Measurements from ENCODE around the gene ATXN7L1.
"Not testable (repeated sequence)": the region's sequence is repeated elsewhere in the genome, so short reads cannot be mapped to it uniquely, and the experiment has no call there.

The ATXN7L1 gene

DNA sequence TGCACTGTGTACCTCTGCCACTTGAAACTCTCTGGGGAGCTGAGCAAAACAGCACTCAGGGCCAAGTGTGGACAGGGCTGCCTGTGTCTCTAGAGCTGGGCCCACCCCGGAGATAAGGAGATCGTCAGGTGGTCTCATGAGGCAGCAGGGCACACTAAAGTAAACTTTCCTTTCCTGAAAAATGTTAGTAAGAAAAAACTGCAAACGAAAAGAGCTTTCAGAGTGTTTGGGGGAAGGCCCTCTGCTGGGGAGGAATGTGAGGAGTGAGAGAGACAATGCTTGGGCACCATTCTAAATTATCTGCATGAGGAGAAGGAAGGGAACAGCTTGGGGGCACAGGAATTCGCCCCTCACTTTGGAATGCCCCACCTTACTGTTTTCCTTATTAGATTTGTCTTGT, 127.7 kb downstream of the ATXN7L1 start:
- no peak for DNase-seq (ENCODE audit: low read depth in 2 of 2, low spot score in 1 of 2)

DNA sequence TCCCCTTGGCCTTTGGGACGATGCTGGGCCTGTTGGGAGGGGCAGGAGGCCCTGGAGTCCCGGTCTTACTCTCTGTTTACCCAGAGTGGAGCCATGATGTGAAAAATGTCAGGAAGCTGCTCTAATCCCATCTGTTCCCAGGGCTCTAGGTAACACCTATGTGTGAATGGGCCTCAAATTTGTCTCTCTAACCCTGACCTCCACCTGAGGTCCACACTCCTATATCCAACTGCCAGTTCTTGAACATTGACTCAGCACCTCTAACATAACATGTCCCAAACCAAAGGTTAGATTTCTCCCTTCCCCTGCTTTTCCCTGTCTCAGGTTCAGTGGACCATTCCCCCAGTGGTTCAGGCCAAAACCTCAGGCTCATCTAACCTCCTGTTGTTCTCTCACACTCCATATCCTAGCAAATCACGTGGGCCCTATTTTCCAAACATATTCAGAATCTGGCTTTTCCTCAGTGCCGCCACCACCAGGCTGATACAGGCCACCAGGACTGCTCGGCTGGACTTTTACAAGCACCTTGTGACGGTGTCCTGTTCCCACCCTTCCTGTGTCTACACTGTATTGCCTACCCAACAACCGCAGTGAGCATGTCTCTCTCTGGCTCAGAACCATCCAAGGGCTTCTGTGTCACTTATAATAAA, 130.6 kb downstream of the ATXN7L1 start:
- no peak for DNase-seq (ENCODE audit: low read depth in 2 of 2, low spot score in 1 of 2)

- DNase-seq (ENCODE audit: low read depth in 2 of 2, low spot score in 1 of 2), result no peak
These were observed 132.1 kb downstream of the ATXN7L1 start for GRCh38 chr7:105744258-105744657.

GRCh38 chr7:105743351-105744090, 132.9 kb downstream of the ATXN7L1 start:
- no peak for DNase-seq (ENCODE audit: low read depth in 2 of 2, low spot score in 1 of 2)

DNA sequence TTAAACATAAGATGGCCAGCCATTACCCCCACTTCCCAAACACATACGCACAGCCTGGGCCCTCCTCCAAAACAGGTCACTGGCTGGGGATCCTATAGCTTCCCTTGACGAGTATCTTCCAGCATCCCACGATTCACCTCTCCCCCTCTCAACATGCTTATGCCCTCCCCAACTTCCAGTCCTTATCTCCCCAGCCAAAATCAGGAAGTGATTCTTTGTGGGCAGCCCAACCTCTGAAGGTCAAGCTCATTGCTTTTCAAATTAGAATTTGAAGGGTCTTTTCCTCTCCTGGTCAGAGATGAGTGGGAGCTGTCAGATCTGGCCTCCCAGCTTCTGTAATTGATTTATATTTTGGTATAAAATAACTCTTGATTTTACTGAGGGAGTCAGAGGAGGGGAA, 133.6 kb downstream of the ATXN7L1 start:
- no peak for DNase-seq (ENCODE audit: low read depth in 2 of 2, low spot score in 1 of 2)

DNA sequence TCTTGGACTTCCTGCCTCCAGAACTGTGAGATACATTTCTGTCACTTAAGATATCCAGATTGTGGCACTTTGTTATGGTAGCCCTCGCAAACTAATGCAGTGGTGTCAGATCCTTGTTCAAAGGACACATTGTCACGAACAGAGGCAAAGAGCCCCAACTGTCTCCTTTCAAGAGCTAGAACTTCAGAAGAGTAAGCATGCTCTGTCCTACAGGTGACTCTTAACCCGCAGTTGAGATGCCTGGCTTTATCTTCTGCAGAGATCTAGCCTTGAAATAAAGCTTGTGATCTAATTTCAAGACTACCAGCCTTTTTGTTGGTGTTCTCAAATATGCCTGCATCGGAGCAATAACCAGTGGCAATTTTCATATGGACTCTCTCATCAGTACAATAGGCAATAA, 134.4 kb downstream of the ATXN7L1 start:
- DNase-seq (ENCODE audit: low read depth in 2 of 2, low spot score in 1 of 2), result no peak

DNA sequence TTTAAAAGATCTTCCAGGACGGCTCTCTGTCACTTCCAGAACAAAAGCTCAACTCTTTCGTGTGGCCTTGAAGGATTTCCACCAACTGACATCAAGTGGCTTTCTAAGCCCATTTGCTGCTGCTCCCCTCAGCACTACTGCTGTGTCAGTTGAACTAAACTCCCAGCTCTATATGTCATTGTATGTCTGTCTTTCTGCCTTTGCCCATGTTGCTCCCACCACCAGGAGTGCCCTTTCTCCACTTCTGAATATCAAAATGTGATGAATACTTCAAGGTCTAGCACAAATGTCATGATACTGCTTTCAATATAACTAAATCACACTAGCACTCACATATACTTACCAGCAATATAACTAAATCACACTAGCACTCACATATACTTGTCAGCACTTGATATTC, 138.3 kb downstream of the ATXN7L1 start:
- no peak for DNase-seq (ENCODE audit: low read depth in 2 of 2, low spot score in 1 of 2)

- DNase-seq (ENCODE audit: low read depth in 2 of 2, low spot score in 1 of 2), result no peak
These were observed 142.2 kb downstream of the ATXN7L1 start for GRCh38 chr7:105734233-105734632.

GRCh38 chr7:105731042-105731441, 145.4 kb downstream of the ATXN7L1 start:
- no peak for DNase-seq (ENCODE audit: low read depth in 2 of 2, low spot score in 1 of 2)

DNA sequence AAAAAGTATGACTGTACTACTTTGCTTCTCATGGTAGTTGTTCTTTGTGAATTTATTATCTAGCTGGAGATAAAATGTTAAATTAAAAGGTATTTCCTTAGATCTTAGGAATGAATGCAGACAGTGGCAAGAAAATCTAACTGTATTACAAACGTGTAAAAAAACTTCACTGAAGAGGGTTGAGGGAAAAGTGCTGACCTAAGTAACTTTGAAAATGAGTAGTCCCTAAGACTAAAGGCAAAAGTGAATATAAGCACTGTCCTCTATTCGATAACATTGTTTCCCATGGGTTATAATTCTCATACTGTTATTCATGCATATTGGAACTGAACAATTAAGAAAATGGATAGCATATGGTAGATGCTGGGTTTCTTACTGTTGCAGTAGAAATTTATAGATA, 148.4 kb downstream of the ATXN7L1 start:
- DNase-seq (ENCODE audit: low read depth in 2 of 2, low spot score in 1 of 2), result no peak

GRCh38 chr7:105724688-105725087, 151.7 kb downstream of the ATXN7L1 start:
- no peak for DNase-seq (ENCODE audit: low read depth in 2 of 2, low spot score in 1 of 2)

DNA sequence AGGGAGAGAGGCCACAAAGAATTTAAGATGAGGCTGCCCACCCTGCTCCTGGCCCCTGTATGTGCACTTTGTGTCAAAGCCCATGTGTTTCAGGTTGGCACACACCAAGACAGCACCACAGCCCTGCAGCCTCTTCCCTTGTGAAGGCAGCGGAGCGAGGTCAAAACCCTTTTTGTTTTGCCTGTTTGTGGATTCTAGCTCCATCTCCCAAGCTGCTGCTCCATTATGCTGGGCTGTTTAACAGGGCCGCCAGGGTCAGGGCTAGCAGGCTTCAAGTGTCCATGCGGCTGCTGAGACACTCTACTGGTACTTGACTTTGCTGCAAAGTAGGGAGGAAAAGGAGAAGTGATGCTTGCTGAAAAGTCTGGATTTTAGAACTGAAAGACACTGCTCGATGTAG, 152.8 kb downstream of the ATXN7L1 start:
- no peak for DNase-seq (ENCODE audit: low read depth in 2 of 2, low spot score in 1 of 2)

- no peak for DNase-seq (ENCODE audit: low read depth in 2 of 2, low spot score in 1 of 2)
These were observed 154.8 kb downstream of the ATXN7L1 start for GRCh38 chr7:105721571-105722104.

DNA sequence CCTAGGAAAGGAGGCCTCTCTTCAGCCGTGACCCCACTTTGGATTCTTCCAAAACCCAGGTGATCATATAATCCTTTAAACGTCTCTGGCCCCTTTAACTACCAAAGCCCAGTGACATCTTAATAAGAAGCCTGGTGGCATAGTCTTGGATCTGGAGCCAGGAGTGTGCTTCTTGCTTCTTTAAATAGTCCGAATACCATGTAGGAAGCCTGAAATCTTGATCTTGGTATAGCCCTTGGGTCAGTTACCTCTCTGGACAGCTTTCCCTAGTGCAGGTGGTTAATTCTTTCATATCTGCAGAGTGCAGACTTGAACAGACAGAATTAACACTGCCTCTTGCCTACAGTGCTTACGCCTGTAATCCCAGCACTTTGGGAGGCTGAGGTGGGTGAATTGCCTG, 156.5 kb downstream of the ATXN7L1 start:
- DNase-seq (ENCODE audit: low read depth in 2 of 2, low spot score in 1 of 2), result no peak

DNA sequence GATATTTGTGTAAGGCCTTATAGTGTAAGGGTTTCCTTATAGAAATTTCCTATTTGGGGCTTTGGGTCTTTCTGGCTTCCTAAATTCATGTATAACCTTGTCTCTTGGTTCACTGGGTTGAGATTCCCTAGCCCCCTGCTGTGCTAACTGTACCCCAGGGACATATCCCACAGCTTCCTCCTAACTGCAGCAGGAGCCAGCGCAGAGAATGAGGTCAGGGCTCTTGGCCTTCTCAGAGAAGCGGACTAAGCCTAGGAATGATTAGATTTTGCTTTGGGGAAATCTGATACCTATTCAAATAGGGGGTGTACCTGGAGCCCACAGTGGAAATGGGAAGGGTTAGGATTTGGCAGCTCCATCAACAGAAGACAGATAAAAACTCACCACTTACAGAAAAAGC, 157.0 kb downstream of the ATXN7L1 start:
- DNase-seq (ENCODE audit: low read depth in 2 of 2, low spot score in 1 of 2), result no peak

- DNase-seq (ENCODE audit: low read depth in 2 of 2, low spot score in 1 of 2), result no peak
These were observed 157.9 kb downstream of the ATXN7L1 start for GRCh38 chr7:105718511-105718925.

DNA sequence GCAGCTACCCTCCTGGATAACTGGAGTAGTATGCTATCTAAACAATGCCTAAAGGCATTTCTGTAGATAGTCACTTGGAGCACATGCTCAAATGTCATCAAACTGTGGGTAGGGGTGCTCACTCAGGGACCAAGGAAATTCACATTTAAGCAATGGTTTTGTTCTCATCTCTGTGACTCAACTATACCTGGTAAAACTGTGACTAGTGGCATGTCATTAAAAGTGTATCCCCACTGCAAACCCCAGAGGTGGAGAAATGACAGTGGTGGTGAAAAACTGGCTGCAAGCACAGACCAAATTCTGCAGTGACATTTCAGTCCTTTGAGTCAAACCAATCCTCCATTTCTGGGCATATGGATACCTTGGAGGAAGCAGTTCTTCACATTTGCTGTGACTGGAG, 160.9 kb downstream of the ATXN7L1 start:
- no peak for DNase-seq (ENCODE audit: low read depth in 2 of 2, low spot score in 1 of 2)

GRCh38 chr7:105713488-105714465, 162.6 kb downstream of the ATXN7L1 start:
- no peak for DNase-seq (ENCODE audit: low read depth in 2 of 2, low spot score in 1 of 2)

GRCh38 chr7:105712877-105713276, 163.5 kb downstream of the ATXN7L1 start:
- no peak for DNase-seq (ENCODE audit: low read depth in 2 of 2, low spot score in 1 of 2)

- DNase-seq (ENCODE audit: low read depth in 2 of 2, low spot score in 1 of 2), result no peak
These were observed 164.5 kb downstream of the ATXN7L1 start for GRCh38 chr7:105711726-105712402.

DNA sequence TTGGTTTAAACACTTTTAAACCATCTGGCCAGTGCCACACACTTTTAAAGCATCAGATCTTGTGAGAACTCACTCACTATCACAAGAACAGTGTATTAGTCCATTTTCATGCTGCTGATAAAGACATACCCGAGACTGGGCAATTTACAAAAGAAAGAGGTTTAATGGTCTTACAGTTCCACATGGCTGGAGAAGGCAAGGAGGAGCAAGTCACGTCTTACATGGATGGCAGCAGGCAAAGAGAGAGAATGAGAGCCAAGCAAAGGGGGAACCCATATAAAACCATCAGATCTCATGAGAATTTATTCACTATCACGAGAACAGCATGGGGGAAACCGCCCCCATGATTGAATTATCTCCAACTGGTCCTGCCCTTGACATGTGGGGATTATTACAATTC, 165.7 kb downstream of the ATXN7L1 start:
- DNase-seq (ENCODE audit: low read depth in 2 of 2, low spot score in 1 of 2), result not testable (repeated sequence)
